DOHH2 (cell line): ENCODE results near the gene CREM.

Source experiments
- H3F3A ChIP-seq: fragments of 200-600 bp; sonication (generic), shearing (Covaris generic); 2 replicates; pipeline ENCODE4 v1.6.0; 2016; ENCODE audit warnings: antibody characterized with exemption, mild to moderate bottlenecking; ENCODE audit not compliant: control insufficient read depth, insufficient read depth
- H3K27ac ChIP-seq: fragments of 200-600 bp; sonication (generic); 2 replicates; pipeline ENCODE4 v1.5.1; 2014; ENCODE audit warnings: low read depth, mild to moderate bottlenecking, low read length, moderate library complexity
- H3K27me3 ChIP-seq: fragments of 200-600 bp; sonication (generic); 2 replicates; pipeline ENCODE4 v1.6.1; 2014; ENCODE audit warnings: mild to moderate bottlenecking, low read length, mixed read lengths; ENCODE audit not compliant: control insufficient read depth
- H3K36me3 ChIP-seq: fragments of 200-600 bp; sonication (generic); 2 replicates; pipeline ENCODE4 v1.6.1; 2014; ENCODE audit warnings: mild to moderate bottlenecking, low read length, moderate library complexity, mixed read lengths; ENCODE audit not compliant: control insufficient read depth
- H3K4me1 ChIP-seq: fragments of 200-600 bp; sonication (generic); 2 replicates; pipeline ENCODE4 v1.6.1; 2014; ENCODE audit warnings: mild to moderate bottlenecking, low read length, mixed read lengths; ENCODE audit not compliant: control insufficient read depth
- H3K4me2 ChIP-seq: fragments of 200-600 bp; sonication (generic); 2 replicates; pipeline ENCODE4 v1.6.0; 2014; ENCODE audit warnings: mild to moderate bottlenecking, low read length, moderate library complexity
- H3K4me3 ChIP-seq: fragments of 200-600 bp; sonication (generic); 2 replicates; pipeline ENCODE4 v1.5.1; 2014; ENCODE audit warnings: mild to moderate bottlenecking, low read length, mixed read lengths
- H3K79me2 ChIP-seq: fragments of 200-600 bp; sonication (generic); 2 replicates; pipeline ENCODE4 v1.6.1; 2014; ENCODE audit warnings: mild to moderate bottlenecking, low read length, mixed read lengths; ENCODE audit not compliant: control insufficient read depth
- H3K9me2 ChIP-seq: fragments of 200-600 bp; sonication (generic); replicated peaks from 2 replicates; pipeline ENCODE4 v1.6.1; 2014; ENCODE audit warnings: mild to moderate bottlenecking, low read length, mixed read lengths; ENCODE audit not compliant: control insufficient read depth
- H3K9me3 ChIP-seq: fragments of 200-600 bp; sonication (generic); 2 replicates; pipeline ENCODE4 v1.6.1; 2014; ENCODE audit warnings: antibody characterized with exemption, low read length, mixed read lengths; ENCODE audit not compliant: control insufficient read depth, insufficient read depth
- H4K20me1 ChIP-seq: fragments of 200-600 bp; sonication (generic); 2 replicates; pipeline ENCODE4 v1.6.0; 2014; ENCODE audit warnings: low read depth, mild to moderate bottlenecking, antibody characterized with exemption, low read length, moderate library complexity; ENCODE audit not compliant: control insufficient read depth, insufficient read depth
- EZH2phosphoT487 ChIP-seq: fragments of 200-600 bp; sonication (generic); IDR thresholded peaks from 2 replicates; pipeline ENCODE4 v1.6.1; 2017; ENCODE audit warnings: borderline replicate concordance, mild to moderate bottlenecking, antibody characterized with exemption, low read length, moderate library complexity, mixed read lengths
- TF ChIP-seq, protein P1 (sequence below): fragments of 200-600 bp; sonication (generic); IDR thresholded peaks from one replicate; pipeline ENCODE4 v1.5.1; 2014; ENCODE audit warnings: antibody characterized with exemption, mild to moderate bottlenecking, low read depth, low read length; ENCODE audit not compliant: poor library complexity, severe bottlenecking

CREM gene

DNA sequence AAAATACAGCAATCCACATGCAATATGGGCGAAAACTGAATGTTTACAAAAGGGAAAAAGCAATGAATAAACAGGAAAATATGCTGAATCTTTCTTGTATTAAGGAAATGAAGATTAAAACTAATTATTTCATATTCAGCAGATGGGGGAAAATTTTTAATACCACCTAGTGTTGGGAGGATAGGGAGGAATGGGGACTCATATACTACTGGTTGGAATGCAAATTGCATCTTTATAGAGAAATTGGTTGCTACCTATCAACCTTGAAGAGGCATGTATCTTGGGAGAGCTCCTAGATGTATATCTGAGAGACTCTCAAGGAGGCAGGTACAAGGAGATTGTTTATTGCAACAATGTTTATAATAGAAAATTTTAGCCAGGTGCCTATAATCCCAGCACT, 101.4 kb downstream of the CREM start:
- TF ChIP-seq, protein P1, sequence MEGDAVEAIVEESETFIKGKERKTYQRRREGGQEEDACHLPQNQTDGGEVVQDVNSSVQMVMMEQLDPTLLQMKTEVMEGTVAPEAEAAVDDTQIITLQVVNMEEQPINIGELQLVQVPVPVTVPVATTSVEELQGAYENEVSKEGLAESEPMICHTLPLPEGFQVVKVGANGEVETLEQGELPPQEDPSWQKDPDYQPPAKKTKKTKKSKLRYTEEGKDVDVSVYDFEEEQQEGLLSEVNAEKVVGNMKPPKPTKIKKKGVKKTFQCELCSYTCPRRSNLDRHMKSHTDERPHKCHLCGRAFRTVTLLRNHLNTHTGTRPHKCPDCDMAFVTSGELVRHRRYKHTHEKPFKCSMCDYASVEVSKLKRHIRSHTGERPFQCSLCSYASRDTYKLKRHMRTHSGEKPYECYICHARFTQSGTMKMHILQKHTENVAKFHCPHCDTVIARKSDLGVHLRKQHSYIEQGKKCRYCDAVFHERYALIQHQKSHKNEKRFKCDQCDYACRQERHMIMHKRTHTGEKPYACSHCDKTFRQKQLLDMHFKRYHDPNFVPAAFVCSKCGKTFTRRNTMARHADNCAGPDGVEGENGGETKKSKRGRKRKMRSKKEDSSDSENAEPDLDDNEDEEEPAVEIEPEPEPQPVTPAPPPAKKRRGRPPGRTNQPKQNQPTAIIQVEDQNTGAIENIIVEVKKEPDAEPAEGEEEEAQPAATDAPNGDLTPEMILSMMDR = no peak
- TF ChIP-seq EZH2phosphoT487 = no peak

DNA sequence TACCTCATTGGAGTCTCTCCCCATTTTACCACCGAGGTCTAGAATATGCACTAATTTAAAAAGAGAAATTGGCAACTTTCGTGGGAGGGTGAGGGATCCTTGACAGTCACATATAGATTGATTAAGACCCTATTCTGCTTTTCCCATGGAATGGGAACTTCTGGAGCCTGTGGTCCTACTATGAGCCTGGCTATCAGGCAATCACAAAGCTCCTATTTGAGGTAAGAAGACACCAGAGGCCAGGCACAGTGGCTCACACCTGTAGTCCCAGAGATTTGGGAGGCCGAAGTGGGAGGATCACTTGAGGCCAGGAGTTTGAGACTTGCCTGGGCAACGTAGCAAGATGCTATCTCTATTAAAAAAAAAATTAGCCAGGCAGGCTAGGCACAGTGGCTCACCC, 105.0 kb downstream of the CREM start:
- Histone ChIP-seq H3K27me3 (no peaks in the 10 kb centered on the region), H3K4me2 (no peak overlapping the region), H4K20me1 (no peaks in the 10 kb centered on the region), H3K4me3 (no peak overlapping the region), H3K9me3 (no peaks in the 10 kb centered on the region), H3K27ac (no peak overlapping the region), H3F3A (no peaks in the 10 kb centered on the region), H3K4me1 (no peaks in the 10 kb centered on the region), H3K9me2 (no peaks in the 10 kb centered on the region), H3K36me3 (no peaks in the 10 kb centered on the region), H3K79me2 (no peaks in the 10 kb centered on the region)
- no peak for TF ChIP-seq EZH2phosphoT487
- TF ChIP-seq, protein P1 = no peak

More for the DNA sequence above, 101.4 kb downstream of the CREM start:
- H3F3A ChIP-seq = no peaks in the 10 kb centered on the region
- H3K9me3 ChIP-seq = no peaks in the 10 kb centered on the region
- no peaks in the 10 kb centered on the region for H3K79me2 ChIP-seq
- no peak overlapping the region for H3K4me3 ChIP-seq
- H4K20me1 ChIP-seq = no peaks in the 10 kb centered on the region
- no peaks in the 10 kb centered on the region for H3K36me3 ChIP-seq
- H3K27me3 ChIP-seq = no peaks in the 10 kb centered on the region
- no peaks in the 10 kb centered on the region for H3K4me1 ChIP-seq
- no peak overlapping the region for H3K4me2 ChIP-seq
- H3K9me2 ChIP-seq = no peaks in the 10 kb centered on the region
- H3K27ac ChIP-seq = no peak overlapping the region

DNA sequence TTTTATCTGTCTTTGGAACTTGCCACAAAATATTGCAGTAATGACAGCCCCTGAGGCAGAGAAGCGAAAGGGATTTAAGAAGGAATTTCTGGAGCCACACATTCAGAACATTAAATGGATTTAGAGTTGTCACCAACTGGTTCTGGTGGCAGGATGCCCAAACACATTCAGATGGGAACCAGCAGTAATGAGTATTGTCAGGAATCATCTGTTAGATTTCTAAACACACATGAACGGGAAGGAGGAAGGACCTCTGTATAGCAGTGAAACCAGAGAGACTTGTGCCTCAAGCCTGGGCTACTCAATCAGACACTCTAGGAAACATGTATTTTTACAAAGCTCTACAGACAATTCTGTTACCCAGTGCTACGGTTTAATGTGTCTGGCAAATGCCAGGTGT, 105.9 kb downstream of the CREM start:
- no peaks in the 10 kb centered on the region for H3K9me2 ChIP-seq
- no peak overlapping the region for H3K4me3 ChIP-seq
- H3K4me2 ChIP-seq = no peak overlapping the region
- TF ChIP-seq, protein P1 = no peak
- no peak for TF ChIP-seq EZH2phosphoT487
- no peak overlapping the region for H3K27ac ChIP-seq
- no peaks in the 10 kb centered on the region for H4K20me1 ChIP-seq
- no peaks in the 10 kb centered on the region for H3F3A ChIP-seq
- H3K36me3 ChIP-seq = no peaks in the 10 kb centered on the region
- no peaks in the 10 kb centered on the region for H3K27me3 ChIP-seq
- H3K79me2 ChIP-seq = no peaks in the 10 kb centered on the region
- H3K9me3 ChIP-seq = no peaks in the 10 kb centered on the region
- no peaks in the 10 kb centered on the region for H3K4me1 ChIP-seq

DNA sequence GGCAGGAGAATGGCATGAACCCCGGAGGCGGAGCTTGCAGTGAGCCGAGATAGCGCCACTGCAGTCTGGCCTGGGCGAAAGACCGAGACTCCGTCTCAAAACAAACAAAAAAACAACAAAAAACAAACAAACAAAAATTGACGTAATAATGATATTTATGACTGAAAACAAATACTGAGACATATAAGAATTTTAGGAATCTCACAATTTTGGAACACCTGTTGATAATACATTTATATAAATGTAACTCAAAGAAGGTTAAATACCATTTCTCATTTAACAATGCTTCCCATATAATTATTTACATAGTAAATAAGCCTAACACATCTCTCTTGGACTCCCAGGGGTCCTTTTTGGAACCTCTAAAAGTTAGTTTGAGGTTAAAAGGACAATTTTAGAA, 107.4 kb downstream of the CREM start:
- Histone ChIP-seq H4K20me1 (no peaks in the 10 kb centered on the region), H3K4me1 (no peaks in the 10 kb centered on the region), H3K79me2 (no peaks in the 10 kb centered on the region), H3K27me3 (no peaks in the 10 kb centered on the region), H3K9me2 (no peaks in the 10 kb centered on the region), H3K4me2 (no peak overlapping the region), H3K36me3 (no peaks in the 10 kb centered on the region), H3F3A (no peaks in the 10 kb centered on the region), H3K4me3 (no peak overlapping the region), H3K27ac (no peak overlapping the region), H3K9me3 (no peaks in the 10 kb centered on the region)
- TF ChIP-seq EZH2phosphoT487 = no peak
- TF ChIP-seq, protein P1 = no peak
